HCT116 (cell line): ENCODE measurements around the gene ADAMTS16. TPM values are rescaled to one million over a fixed set of nuclear protein-coding genes. Genes with fewer than 3 reads are reported as not detected.

Source experiments
- ATAC-seq: fragments of 200-7000 bp; cut with Tn5 transposase; 2 replicates; pipeline ENCODE4 v1.9.1; 2020; ENCODE audit warnings: mild to moderate bottlenecking, moderate library complexity
- BruUV-seq: library from RNA; stranded (reverse); fragments of 400-500 nt; replicated peaks from 2 replicates; lab custom pipeline; 2021; lab: Mats Ljungman, UMichigan
- CTCF ChIA-PET: fragments of 300-600 bp; sonication (Branson Sonifier 250); formaldehyde crosslinking; loops from one replicate; lab custom pipeline; 2021; ENCODE audit warnings: antibody characterized with exemption; lab: Charles Lee
- POLR2A ChIA-PET: fragments of 300-600, 350-600 bp; sonication (Branson Sonifier 250); formaldehyde crosslinking; loops from one replicate; lab custom pipeline; 2021; ENCODE audit warnings: antibody characterized with exemption; lab: Charles Lee
- RAD21 ChIA-PET, 2 experiments: fragments of 300-600 bp; sonication (Branson Sonifier 250); formaldehyde crosslinking; loops; one replicate each; lab custom pipeline; 2023; ENCODE audit warnings: low total read pairs in 2 of 2; ENCODE audit not compliant: uncharacterized antibody in 2 of 2, unreplicated experiment in 2 of 2, low non-redundant PET in 1 of 2; lab: Charles Lee
- DNase-seq: peaks from one replicate; pipeline ENCODE4 v3.0.0-alpha.2; 2010; ENCODE audit warnings: low read depth, low spot score
- H2AFZ ChIP-seq: fragments of 200-600 bp; shearing (Covaris generic), sonication (generic); 2 replicates; pipeline ENCODE4 v1.6.1; 2017; ENCODE audit warnings: low read depth, mixed run types, mixed read lengths, antibody characterized with exemption, low read length; ENCODE audit not compliant: poor library complexity, severe bottlenecking
- H3K27ac ChIP-seq: 2 replicates; pipeline ENCODE4 v1.5.1; 2012; ENCODE audit warnings: low read depth, low read length
- H3K27me3 ChIP-seq: fragments of 200-600 bp; sonication (generic); 2 replicates; pipeline ENCODE4 v1.6.1; 2016; ENCODE audit warnings: mixed run types, low read length, mixed read lengths; ENCODE audit not compliant: insufficient read depth
- H3K36me3 ChIP-seq, 2 experiments: fragments of 200-500 bp in 1 of 2; fragments of 200-600 bp in 1 of 2; sonication (Bioruptor generic) in 1 of 2; sonication (generic) in 1 of 2; 2 replicates each; pipeline versions ENCODE4 v1.5.1 to v1.6.1; 2014 to 2016; ENCODE audit warnings: low read length in 2 of 2, inconsistent platforms in 1 of 2, mixed read lengths in 1 of 2, mixed run types in 1 of 2; ENCODE audit not compliant: insufficient read depth in 2 of 2, control insufficient read depth in 1 of 2
- H3K4me1 ChIP-seq, 2 experiments: fragments of 200-600 bp in 1 of 2; sonication (generic) in 1 of 2; 2 replicates each; pipeline versions ENCODE4 v1.5.1 to v1.6.1; 2012 to 2017; ENCODE audit warnings: low read length in 2 of 2, inconsistent platforms in 1 of 2, mild to moderate bottlenecking in 1 of 2, mixed read lengths in 1 of 2, mixed run types in 1 of 2, moderate library complexity in 1 of 2; ENCODE audit not compliant: insufficient read depth in 2 of 2, control insufficient read depth in 1 of 2
- H3K4me2 ChIP-seq: fragments of 200-600 bp; sonication (generic); 2 replicates; pipeline ENCODE4 v1.6.1; 2017; ENCODE audit warnings: mixed run types, low read length, mixed read lengths
- H3K4me3 ChIP-seq, 2 experiments: fragments of 200-600 bp in 1 of 2; sonication (generic) in 1 of 2; replicated peaks in 1 of 2; 2 replicates each; pipeline ENCODE4 v1.5.1; 2011 to 2016; ENCODE audit warnings: low read length in 2 of 2, control low read depth in 1 of 2, low read depth in 1 of 2, mild to moderate bottlenecking in 1 of 2, mixed read lengths in 1 of 2, mixed run types in 1 of 2
- H3K79me2 ChIP-seq: fragments of 200-600 bp; sonication (generic); 2 replicates; pipeline ENCODE4 v1.6.1; 2017; ENCODE audit warnings: mild to moderate bottlenecking, mixed run types, low read length, moderate library complexity, mixed read lengths; ENCODE audit not compliant: insufficient read depth
- H3K9ac ChIP-seq: fragments of 200-600 bp; sonication (generic); 2 replicates; pipeline ENCODE4 v1.6.1; 2016; ENCODE audit warnings: low read length, mixed read lengths
- H3K9me2 ChIP-seq: fragments of 200-600 bp; sonication (generic), shearing (Covaris generic); 2 replicates; pipeline ENCODE4 v1.6.1; 2017; ENCODE audit warnings: mixed run types, mild to moderate bottlenecking, moderate library complexity; ENCODE audit not compliant: insufficient read depth
- H3K9me3 ChIP-seq, 2 experiments: fragments of 200-500 bp in 1 of 2; fragments of 200-600 bp in 1 of 2; sonication (Bioruptor generic) in 1 of 2; sonication (generic) in 1 of 2; 2 replicates each; pipeline ENCODE4 v1.6.1; 2014 to 2017; ENCODE audit warnings: low read length in 2 of 2, mixed read lengths in 2 of 2, inconsistent platforms in 1 of 2, low read depth in 1 of 2, mild to moderate bottlenecking in 1 of 2, mixed run types in 1 of 2, moderate library complexity in 1 of 2; ENCODE audit not compliant: control insufficient read depth in 1 of 2, insufficient read depth in 1 of 2
- H4K20me1 ChIP-seq: fragments of 200-600 bp; sonication (generic), shearing (Covaris generic); 2 replicates; pipeline ENCODE4 v1.6.1; 2017; ENCODE audit warnings: mixed run types, mild to moderate bottlenecking, moderate library complexity; ENCODE audit not compliant: insufficient read depth
- CBX3 ChIP-seq: IDR thresholded peaks from 2 replicates; pipeline ENCODE4 v1.6.1; 2012; ENCODE audit warnings: low read depth
- CEBPB ChIP-seq: IDR thresholded peaks from 2 replicates; pipeline ENCODE4 v1.6.1; 2012; ENCODE audit warnings: low read depth
- EGR1 ChIP-seq: IDR thresholded peaks from 2 replicates; pipeline ENCODE4 v1.6.1; 2012; ENCODE audit warnings: low read depth
- ELF1 ChIP-seq: IDR thresholded peaks from 2 replicates; pipeline ENCODE4 v1.6.1; 2012; ENCODE audit warnings: low read depth, borderline replicate concordance
- EZH2 ChIP-seq: fragments of 200-600 bp; sonication (generic); IDR thresholded peaks from 2 replicates; pipeline ENCODE4 v1.6.1; 2017; ENCODE audit warnings: antibody characterized with exemption, mixed run types
- FOSL1 ChIP-seq: IDR thresholded peaks from 2 replicates; pipeline ENCODE4 v1.6.1; 2012; ENCODE audit warnings: low read depth
- JUND ChIP-seq: IDR thresholded peaks from 2 replicates; pipeline ENCODE4 v1.6.1; 2012
- POLR2AphosphoS5 ChIP-seq: IDR thresholded peaks from 2 replicates; pipeline ENCODE4 v1.6.1; 2011; ENCODE audit warnings: mild to moderate bottlenecking, low read depth, low read length, moderate library complexity
- RAD21 ChIP-seq: IDR thresholded peaks from 2 replicates; pipeline ENCODE4 v1.6.1; 2012; ENCODE audit warnings: low read depth, mild to moderate bottlenecking
- SP1 ChIP-seq: IDR thresholded peaks from 2 replicates; pipeline ENCODE4 v1.6.1; 2012; ENCODE audit warnings: low read depth
- TCF7L2 ChIP-seq: IDR thresholded peaks from 2 replicates; pipeline ENCODE4 v1.7.0; 2011; ENCODE audit warnings: borderline replicate concordance, inconsistent platforms; ENCODE audit not compliant: insufficient read depth, insufficient read length; ENCODE audit errors: extremely low read depth
- ZFX ChIP-seq: fragments of 450-650 bp; IDR thresholded peaks from 2 replicates; pipeline ENCODE4 v1.6.1; 2017
- intact Hi-C: fragments of 100-400 bp; cut with micrococcal nuclease; formaldehyde crosslinking; loops from 2 replicates; pipeline ENCODE4 v1.10.0; 2022
- total RNA-seq: library from RNA; stranded (reverse); gene quantifications from one replicate; pipeline ENCODE4 v1.2.1, GENCODE V29; 2021; ENCODE audit not compliant: unreplicated experiment
- TF ChIP-seq, protein P1 (sequence below): IDR thresholded peaks from 2 replicates; pipeline ENCODE4 v1.6.1; 2012; ENCODE audit warnings: low read depth
- TF ChIP-seq, protein P2 (sequence below), 3 experiments: fragments of 200-600 bp in 1 of 3; sonication (generic) in 1 of 3; IDR thresholded peaks in 2 of 3; conservative IDR thresholded peaks in 1 of 3; 2 replicates each; pipeline ENCODE4 v1.5.1; 2012 to 2017; ENCODE audit warnings: low read depth in 2 of 3, low read length in 2 of 3, antibody characterized with exemption in 1 of 3, borderline replicate concordance in 1 of 3, control low read depth in 1 of 3, mild to moderate bottlenecking in 1 of 3, mixed read lengths in 1 of 3, mixed run types in 1 of 3, moderate library complexity in 1 of 3; ENCODE audit not compliant: insufficient read depth in 1 of 3
- TF ChIP-seq, protein P3 (sequence below): IDR thresholded peaks from 2 replicates; pipeline ENCODE4 v1.6.1; 2012
- TF ChIP-seq, protein P4 (sequence below): IDR thresholded peaks from 2 replicates; pipeline ENCODE4 v1.6.1; 2012

ADAMTS16 gene
- total RNA-seq, 1 experiment from 2014 or later = 2.4 TPM

DNA sequence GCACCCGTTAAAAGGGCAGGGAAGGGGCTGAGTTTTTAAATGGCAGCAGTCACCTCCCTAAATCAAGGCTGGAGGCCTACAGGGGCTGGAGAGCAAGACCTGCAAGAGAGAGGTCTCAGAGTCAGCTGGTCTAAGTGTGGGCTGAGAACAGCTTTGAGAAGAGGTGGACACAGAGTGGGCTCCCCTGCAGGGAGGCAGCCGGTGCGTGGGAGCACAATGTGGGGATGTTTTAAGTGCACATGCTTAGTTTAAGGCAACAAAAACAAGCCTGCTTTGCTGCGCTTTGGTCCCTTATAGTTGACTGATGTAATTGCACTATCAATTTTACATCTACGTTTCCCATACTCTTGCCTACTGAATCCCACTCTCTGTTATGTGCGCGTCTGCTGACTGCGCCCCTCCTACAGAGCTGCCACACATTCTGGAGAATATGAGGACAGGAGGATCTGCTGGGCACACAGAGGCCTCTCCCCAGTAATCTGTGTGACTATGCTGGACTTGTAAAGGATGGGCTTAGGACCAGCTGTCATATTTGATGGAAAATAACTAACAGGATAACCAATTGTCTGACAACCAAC is 220.3 kb downstream of the ADAMTS16 start (continued):
- TF ChIP-seq, protein P1, sequence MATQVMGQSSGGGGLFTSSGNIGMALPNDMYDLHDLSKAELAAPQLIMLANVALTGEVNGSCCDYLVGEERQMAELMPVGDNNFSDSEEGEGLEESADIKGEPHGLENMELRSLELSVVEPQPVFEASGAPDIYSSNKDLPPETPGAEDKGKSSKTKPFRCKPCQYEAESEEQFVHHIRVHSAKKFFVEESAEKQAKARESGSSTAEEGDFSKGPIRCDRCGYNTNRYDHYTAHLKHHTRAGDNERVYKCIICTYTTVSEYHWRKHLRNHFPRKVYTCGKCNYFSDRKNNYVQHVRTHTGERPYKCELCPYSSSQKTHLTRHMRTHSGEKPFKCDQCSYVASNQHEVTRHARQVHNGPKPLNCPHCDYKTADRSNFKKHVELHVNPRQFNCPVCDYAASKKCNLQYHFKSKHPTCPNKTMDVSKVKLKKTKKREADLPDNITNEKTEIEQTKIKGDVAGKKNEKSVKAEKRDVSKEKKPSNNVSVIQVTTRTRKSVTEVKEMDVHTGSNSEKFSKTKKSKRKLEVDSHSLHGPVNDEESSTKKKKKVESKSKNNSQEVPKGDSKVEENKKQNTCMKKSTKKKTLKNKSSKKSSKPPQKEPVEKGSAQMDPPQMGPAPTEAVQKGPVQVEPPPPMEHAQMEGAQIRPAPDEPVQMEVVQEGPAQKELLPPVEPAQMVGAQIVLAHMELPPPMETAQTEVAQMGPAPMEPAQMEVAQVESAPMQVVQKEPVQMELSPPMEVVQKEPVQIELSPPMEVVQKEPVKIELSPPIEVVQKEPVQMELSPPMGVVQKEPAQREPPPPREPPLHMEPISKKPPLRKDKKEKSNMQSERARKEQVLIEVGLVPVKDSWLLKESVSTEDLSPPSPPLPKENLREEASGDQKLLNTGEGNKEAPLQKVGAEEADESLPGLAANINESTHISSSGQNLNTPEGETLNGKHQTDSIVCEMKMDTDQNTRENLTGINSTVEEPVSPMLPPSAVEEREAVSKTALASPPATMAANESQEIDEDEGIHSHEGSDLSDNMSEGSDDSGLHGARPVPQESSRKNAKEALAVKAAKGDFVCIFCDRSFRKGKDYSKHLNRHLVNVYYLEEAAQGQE = no peak
- TF ChIP-seq CEBPB = no peak
- TF ChIP-seq JUND = no peak
- no peak for TF ChIP-seq FOSL1
- no peak for TF ChIP-seq CBX3
- no peak for TF ChIP-seq EGR1
- no peak for TF ChIP-seq ELF1

DNA sequence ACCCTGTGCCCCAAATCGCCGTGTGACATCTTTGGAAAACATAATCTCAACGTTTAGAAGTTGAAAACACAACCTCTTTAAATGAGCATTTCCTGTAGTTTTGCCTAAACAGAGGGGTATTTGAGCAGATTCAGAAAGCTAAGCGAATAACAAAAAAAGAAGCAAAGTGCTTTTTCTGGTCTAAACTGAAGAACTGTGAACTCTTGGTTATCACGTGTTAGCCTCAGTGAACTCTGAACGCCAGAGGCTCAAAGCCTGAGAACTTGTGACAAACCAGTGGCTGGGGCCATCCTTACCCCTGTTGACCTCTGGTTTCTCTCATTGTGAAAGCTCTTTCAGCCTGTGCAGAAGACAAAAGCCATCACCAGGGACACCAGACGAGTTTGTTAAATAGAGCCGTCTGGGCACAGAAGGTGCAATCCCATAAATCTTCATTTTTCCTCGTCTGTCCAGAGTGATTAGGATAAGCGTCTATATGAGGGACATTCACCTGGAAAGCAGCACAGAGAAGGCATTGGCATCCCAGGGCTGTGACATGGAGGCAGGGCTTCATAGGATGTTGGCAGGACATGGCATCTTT is 220.9 kb downstream of the ADAMTS16 start:
- H3K36me3 ChIP-seq = no peaks in the 10 kb centered on the region
- ChIA-PET RAD21 (no interaction called here), CTCF (no interaction called here), POLR2A (no interaction called here)
- no peaks in the 10 kb centered on the region; the same call in 1 of the 2 replicates for H3K27me3 ChIP-seq
- no peaks in the 10 kb centered on the region for H3K4me1 ChIP-seq
- no peak overlapping the region for H3K9ac ChIP-seq
- H4K20me1 ChIP-seq = no peaks in the 10 kb centered on the region
- intact Hi-C loops = no loop called here
- ATAC-seq (no peak), DNase-seq (no peak)
- H2AFZ ChIP-seq = no peak overlapping the region
- no peaks in the 10 kb centered on the region for H3K79me2 ChIP-seq
- no peak overlapping the region for H3K27ac ChIP-seq
- BruUV-seq = no TSS peak
- H3K9me3 ChIP-seq = no peaks in the 10 kb centered on the region
- no peak overlapping the region for H3K4me3 ChIP-seq
- H3K9me2 ChIP-seq = no peaks in the 10 kb centered on the region
- H3K4me2 ChIP-seq = no peak overlapping the region
- TF ChIP-seq EGR1 (no peak), RAD21 (no peak), SP1 (no peak), JUND (no peak), TCF7L2 (no peak), POLR2AphosphoS5 (no peak), ZFX (no peak), EZH2 (no peak)
- TF ChIP-seq, protein P2, sequence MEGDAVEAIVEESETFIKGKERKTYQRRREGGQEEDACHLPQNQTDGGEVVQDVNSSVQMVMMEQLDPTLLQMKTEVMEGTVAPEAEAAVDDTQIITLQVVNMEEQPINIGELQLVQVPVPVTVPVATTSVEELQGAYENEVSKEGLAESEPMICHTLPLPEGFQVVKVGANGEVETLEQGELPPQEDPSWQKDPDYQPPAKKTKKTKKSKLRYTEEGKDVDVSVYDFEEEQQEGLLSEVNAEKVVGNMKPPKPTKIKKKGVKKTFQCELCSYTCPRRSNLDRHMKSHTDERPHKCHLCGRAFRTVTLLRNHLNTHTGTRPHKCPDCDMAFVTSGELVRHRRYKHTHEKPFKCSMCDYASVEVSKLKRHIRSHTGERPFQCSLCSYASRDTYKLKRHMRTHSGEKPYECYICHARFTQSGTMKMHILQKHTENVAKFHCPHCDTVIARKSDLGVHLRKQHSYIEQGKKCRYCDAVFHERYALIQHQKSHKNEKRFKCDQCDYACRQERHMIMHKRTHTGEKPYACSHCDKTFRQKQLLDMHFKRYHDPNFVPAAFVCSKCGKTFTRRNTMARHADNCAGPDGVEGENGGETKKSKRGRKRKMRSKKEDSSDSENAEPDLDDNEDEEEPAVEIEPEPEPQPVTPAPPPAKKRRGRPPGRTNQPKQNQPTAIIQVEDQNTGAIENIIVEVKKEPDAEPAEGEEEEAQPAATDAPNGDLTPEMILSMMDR (IDR thresholded peaks at IDR 0.05 in 2 of 3, conservative IDR thresholded peaks at IDR 0.05 in 1 of 3; ENCODE audit: borderline replicate concordance in 1 of 3, insufficient read depth in 1 of 3, low read depth in 2 of 3, low read length in 2 of 3) = no peak
- TF ChIP-seq, protein P1 = no peak
- TF ChIP-seq, protein P3, sequence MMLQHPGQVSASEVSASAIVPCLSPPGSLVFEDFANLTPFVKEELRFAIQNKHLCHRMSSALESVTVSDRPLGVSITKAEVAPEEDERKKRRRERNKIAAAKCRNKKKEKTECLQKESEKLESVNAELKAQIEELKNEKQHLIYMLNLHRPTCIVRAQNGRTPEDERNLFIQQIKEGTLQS = no peak
- TF ChIP-seq, protein P4, sequence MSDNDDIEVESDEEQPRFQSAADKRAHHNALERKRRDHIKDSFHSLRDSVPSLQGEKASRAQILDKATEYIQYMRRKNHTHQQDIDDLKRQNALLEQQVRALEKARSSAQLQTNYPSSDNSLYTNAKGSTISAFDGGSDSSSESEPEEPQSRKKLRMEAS = no peak
